H1 (cell line): Measurements from ENCODE around the gene ART4. TPM values are rescaled to one million over a fixed set of nuclear protein-coding genes. Genes with fewer than 3 reads are reported as not detected.

ENCODE experiments used
- CTCF ChIA-PET: fragments of 300-600 bp; sonication (Branson Sonifier 250); formaldehyde crosslinking; loops from one replicate; lab custom pipeline; 2021; ENCODE audit not compliant: partially characterized antibody; lab: Charles Lee
- POLR2A ChIA-PET: fragments of 300-600 bp; sonication (Branson Sonifier 250); formaldehyde crosslinking; loops from one replicate; lab custom pipeline; 2021; ENCODE audit warnings: inconsistent platforms; ENCODE audit not compliant: partially characterized antibody; lab: Charles Lee
- DNase-seq, 2 experiments: peaks; one replicate each; pipeline versions ENCODE4 v3.0.0 to v3.0.0-alpha.2; 2010 to 2022; ENCODE audit warnings: low spot score in 2 of 2, low read depth in 1 of 2, mixed read lengths in 1 of 2
- FAIRE-seq: peaks from 2 replicates; lab custom pipeline; 2011; peaks lifted over from hg19 to GRCh38; lab: Jason Lieb, UNC
- H2AFZ ChIP-seq: 2 replicates; pipeline ENCODE4 v1.8.1; 2012; ENCODE audit warnings: low read length, inconsistent platforms
- H2AK5ac ChIP-seq: 2 replicates; pipeline ENCODE4 v1.6.1; 2013; ENCODE audit warnings: low read depth, low read length
- H2BK120ac ChIP-seq: replicated peaks from 2 replicates; pipeline ENCODE3; 2013; ENCODE audit warnings: low read depth, low read length, inconsistent platforms
- H2BK12ac ChIP-seq: 2 replicates; pipeline ENCODE4 v1.6.1; 2013; ENCODE audit warnings: low read depth, low read length
- H2BK15ac ChIP-seq: 2 replicates; pipeline ENCODE4 v1.6.1; 2013; ENCODE audit warnings: low read length
- H2BK20ac ChIP-seq: 2 replicates; pipeline ENCODE4 v1.6.1; 2013; ENCODE audit warnings: low read length
- H2BK5ac ChIP-seq: 2 replicates; pipeline ENCODE4 v1.6.1; 2013; ENCODE audit warnings: low read depth, low read length
- H3K14ac ChIP-seq: 2 replicates; pipeline ENCODE4 v1.6.1; 2013; ENCODE audit warnings: inconsistent platforms; ENCODE audit not compliant: insufficient read length
- H3K18ac ChIP-seq: 2 replicates; pipeline ENCODE4 v1.6.1; 2013; ENCODE audit warnings: low read length; ENCODE audit errors: extremely low read depth
- H3K23ac ChIP-seq: 2 replicates; pipeline ENCODE4 v1.6.1; 2013; ENCODE audit warnings: inconsistent platforms; ENCODE audit not compliant: insufficient read length
- H3K23me2 ChIP-seq: 2 replicates; pipeline ENCODE4 v1.6.1; 2013; ENCODE audit warnings: low read depth, low read length
- H3K27ac ChIP-seq: 2 replicates; pipeline ENCODE4 v1.6.1; 2011; ENCODE audit warnings: low read depth, low read length, inconsistent platforms
- H3K27me3 ChIP-seq, 4 experiments: replicated peaks in 1 of 4; 1 replicate in 1 of 4; 2 replicates in 3 of 4; pipeline versions ENCODE4 v1.6.1 to v1.8.1; 2011 to 2013; ENCODE audit warnings: low read length in 3 of 4, mild to moderate bottlenecking in 3 of 4, inconsistent platforms in 2 of 4, mixed read lengths in 2 of 4, moderate library complexity in 1 of 4; ENCODE audit not compliant: control insufficient read depth in 3 of 4, insufficient read depth in 3 of 4; ENCODE audit errors: extremely low read depth in 1 of 4
- H3K36me3 ChIP-seq, 4 experiments: 2 replicates each; pipeline versions ENCODE4 v1.6.1 to v1.8.1; 2011 to 2013; ENCODE audit warnings: mild to moderate bottlenecking in 4 of 4, low read length in 3 of 4, moderate library complexity in 2 of 4, control low read depth in 1 of 4, inconsistent platforms in 1 of 4; ENCODE audit not compliant: insufficient read depth in 4 of 4, control insufficient read depth in 2 of 4
- H3K4ac ChIP-seq: replicated peaks from 2 replicates; pipeline ENCODE3; 2013; ENCODE audit warnings: low read length, low read depth, mixed read lengths, inconsistent platforms; ENCODE audit not compliant: insufficient read length
- H3K4me1 ChIP-seq, 4 experiments: replicated peaks in 1 of 4; 1 replicate in 1 of 4; 2 replicates in 3 of 4; pipeline versions ENCODE4 v1.6.1 to v1.8.1; 2011 to 2013; ENCODE audit warnings: low read length in 3 of 4, inconsistent platforms in 2 of 4, mixed read lengths in 1 of 4; ENCODE audit not compliant: insufficient read depth in 4 of 4, control insufficient read depth in 3 of 4
- H3K4me2 ChIP-seq, 2 experiments: 2 replicates each; pipeline versions ENCODE4 v1.6.1 to v1.8.1; 2011 to 2013; ENCODE audit warnings: low read depth in 2 of 2, low read length in 2 of 2, control low read depth in 1 of 2, inconsistent platforms in 1 of 2, mild to moderate bottlenecking in 1 of 2; ENCODE audit not compliant: insufficient read depth in 1 of 2
- H3K4me3 ChIP-seq, 4 experiments: fragments of 200-600, 300-600 bp in 1 of 4; sonication (generic), shearing (Covaris generic), sonication (Bioruptor Twin) in 1 of 4; 2 replicates each; pipeline versions ENCODE4 v1.5.1 to v1.8.1; 2011 to 2016; ENCODE audit warnings: low read length in 4 of 4, low read depth in 3 of 4, control low read depth in 2 of 4, inconsistent platforms in 2 of 4, mild to moderate bottlenecking in 2 of 4, mixed read lengths in 1 of 4, moderate library complexity in 1 of 4; ENCODE audit not compliant: insufficient read depth in 2 of 4; ENCODE audit errors: extremely low read depth in 1 of 4
- H3K56ac ChIP-seq: replicated peaks from 2 replicates; pipeline ENCODE3; 2013; ENCODE audit warnings: low read depth, mild to moderate bottlenecking, mixed read lengths, low read length, inconsistent platforms; ENCODE audit not compliant: insufficient read length
- H3K79me1 ChIP-seq: 2 replicates; pipeline ENCODE4 v1.6.1; 2013; ENCODE audit warnings: low read depth, low read length, control low read depth
- H3K79me2 ChIP-seq, 2 experiments: 2 replicates each; pipeline versions ENCODE4 v1.6.1 to v1.8.1; 2012 to 2013; ENCODE audit warnings: low read length in 2 of 2, mild to moderate bottlenecking in 2 of 2, inconsistent platforms in 1 of 2; ENCODE audit not compliant: insufficient read depth in 2 of 2, control insufficient read depth in 1 of 2
- H3K9ac ChIP-seq, 4 experiments: replicated peaks in 1 of 4; 1 replicate in 1 of 4; 2 replicates in 3 of 4; pipeline versions ENCODE4 v1.6.1 to v1.8.1; 2011 to 2013; ENCODE audit warnings: low read depth in 3 of 4, low read length in 3 of 4, control low read depth in 2 of 4, mild to moderate bottlenecking in 2 of 4, moderate library complexity in 2 of 4, inconsistent platforms in 1 of 4; ENCODE audit errors: extremely low read depth in 1 of 4
- H3K9me3 ChIP-seq, 2 experiments: 2 replicates each; pipeline versions ENCODE4 v1.6.1 to v1.8.1; 2012 to 2013; ENCODE audit warnings: mild to moderate bottlenecking in 2 of 2, moderate library complexity in 2 of 2, control low read depth in 1 of 2, inconsistent platforms in 1 of 2, low read depth in 1 of 2, low read length in 1 of 2, mixed read lengths in 1 of 2; ENCODE audit not compliant: insufficient read depth in 2 of 2
- H4K20me1 ChIP-seq, 2 experiments: replicated peaks in 1 of 2; 2 replicates each; pipeline versions ENCODE3 to v1.8.1; 2011 to 2013; ENCODE audit warnings: inconsistent platforms in 2 of 2, low read length in 2 of 2, mild to moderate bottlenecking in 1 of 2; ENCODE audit not compliant: insufficient read depth in 2 of 2, control insufficient read depth in 1 of 2
- H4K5ac ChIP-seq: 2 replicates; pipeline ENCODE4 v1.6.1; 2013; ENCODE audit warnings: low read length, low read depth, mixed read lengths, inconsistent platforms; ENCODE audit not compliant: insufficient read length
- H4K8ac ChIP-seq: 2 replicates; pipeline ENCODE4 v1.8.0; 2013; ENCODE audit warnings: mild to moderate bottlenecking, moderate library complexity, low read length, inconsistent platforms; ENCODE audit not compliant: insufficient read depth; ENCODE audit errors: extremely low read depth
- H4K91ac ChIP-seq: replicated peaks from 2 replicates; pipeline ENCODE3; 2013; ENCODE audit warnings: low read length, mixed read lengths, inconsistent platforms; ENCODE audit not compliant: insufficient read length
- CBX5 ChIP-seq: fragments of 300-800, 300-1000 bp; sonication (generic); IDR thresholded peaks from 2 replicates; pipeline ENCODE4 v1.7.1; 2016; ENCODE audit warnings: antibody characterized with exemption, low read length, low read depth
- HDAC2 ChIP-seq, 2 experiments: fragments of 300-600 bp in 1 of 2; sonication (generic) in 1 of 2; IDR thresholded peaks; 2 replicates each; pipeline ENCODE4 v1.6.1; 2011 to 2012; ENCODE audit warnings: low read depth in 2 of 2, low read length in 2 of 2, mild to moderate bottlenecking in 2 of 2, moderate library complexity in 2 of 2, borderline replicate concordance in 1 of 2, inconsistent platforms in 1 of 2
- NRF1 ChIP-seq: IDR thresholded peaks from 2 replicates; pipeline ENCODE4 v1.6.1; 2011; ENCODE audit warnings: mild to moderate bottlenecking, low read depth, low read length, improper control_type of control experiment
- PHF8 ChIP-seq: fragments of 200-600 bp; sonication (generic); conservative IDR thresholded peaks from 2 replicates; pipeline ENCODE4 v1.7.1; 2012; ENCODE audit warnings: low read depth, mild to moderate bottlenecking, inconsistent platforms, low read length, moderate library complexity
- POU5F1 ChIP-seq: IDR thresholded peaks from 2 replicates; pipeline ENCODE4 v1.6.1; 2011; ENCODE audit warnings: low read depth, mild to moderate bottlenecking, low read length, moderate library complexity
- RAD21 ChIP-seq, 2 experiments: IDR thresholded peaks in 1 of 2; conservative IDR thresholded peaks in 1 of 2; 2 replicates each; pipeline ENCODE4 v1.6.1; 2011; ENCODE audit warnings: low read depth in 2 of 2, low read length in 2 of 2, improper control_type of control experiment in 1 of 2, inconsistent platforms in 1 of 2, mild to moderate bottlenecking in 1 of 2, moderate library complexity in 1 of 2
- ZNF274 ChIP-seq: IDR thresholded peaks from 2 replicates; pipeline ENCODE4 v1.7.0; 2012; ENCODE audit warnings: low read length, borderline replicate concordance; ENCODE audit errors: extremely low read depth
- WGBS, 2 experiments: shearing (Covaris generic) in 1 of 2; methylation state at CpG; one replicate each; pipeline versions ENCODE4 v1.1.6 to v1.1.7; 2013 to 2015; ENCODE audit warnings: low lambda C conversion rate in 2 of 2, mixed read lengths in 2 of 2, inconsistent platforms in 1 of 2, low coverage in 1 of 2, missing lambda C conversion rate in 1 of 2; ENCODE audit not compliant: insufficient replicate concordance in 2 of 2, insufficient coverage in 1 of 2, insufficient read length in 1 of 2; ENCODE audit errors: extremely low coverage in 1 of 2, missing lambda C conversion rate in 1 of 2; 5-methylcytosine and 5-hydroxymethylcytosine counted together
- polyA plus RNA-seq, 7 experiments: library from polyadenylated mRNA; depleted of rRNA in 3 of 7; stranded (reverse) in 5 of 7; unstranded in 2 of 7; fragments of >200 nt in 5 of 7; fragments of 200-250 nt in 2 of 7; gene quantifications; 1 replicate in 5 of 7; 2 replicates in 1 of 7; 4 replicates in 1 of 7; pipeline versions ENCODE4 v1.2.1 to v1.2.3, GENCODE V29; 2011 to 2013; ENCODE audit warnings: missing spikeins in 2 of 7, mixed read lengths in 2 of 7
- total RNA-seq: library from RNA; stranded (reverse); fragmentation: NEBNext Ultra II Directional; extraction: Animal tissue kit (Norgen Biotek cat#: 25700); gene quantifications from 2 replicates; pipeline ENCODE4 v1.2.1, GENCODE V29; 2021

ART4 gene
- total and polyA plus RNA-seq, 2 of the 8 experiments (the other 6 are each of a cell fraction or from before 2014, with no cell fraction given): not detected

GRCh38 chr12:14780859-14781258 lies 62.5 kb downstream of the ART4 start:
- no peak overlapping the region for H3K14ac ChIP-seq
- no peaks in the 10 kb centered on the region for H4K20me1 ChIP-seq
- H3K79me1 ChIP-seq: no peaks in the 10 kb centered on the region
- no peak overlapping the region for H3K18ac ChIP-seq
- peaks cover 0 to 14% (median 0%) of the 10 kb centered on the region in 4 experiments; a peak in 3 of 8 replicates for H3K36me3 ChIP-seq
- WGBS, 2 experiments: 82% methylated on average over 3 of the region's 3 CpGs; no CpG with 5 or more reads in 1 of the 2 experiments
- H3K9ac ChIP-seq: no peak overlapping the region
- H3K4me2 ChIP-seq: no peak overlapping the region
- H3K23me2 ChIP-seq: no peaks in the 10 kb centered on the region
- H2BK12ac ChIP-seq: no peak overlapping the region
- ChIA-PET POLR2A (interaction anchor here (1.4 to 9.9 kb wide), 2 partner anchors 9 to 22 kb away, joined by 6 to 136 read pairs; partner anchors contain the start of genes C12orf60 and WBP11), CTCF (interaction anchor here (1.0 to 3.4 kb wide), 5 partner anchors 11 to 214 kb away, joined by 3 to 12 read pairs (median 5); no protein-coding TSS in a partner anchor)
- H3K79me2 ChIP-seq: peaks cover 0 to under 1% of the 10 kb centered on the region in 2 experiments; a peak in 2 of 4 replicates
- H3K9me3 ChIP-seq: no peaks in the 10 kb centered on the region
- H2BK120ac ChIP-seq: no peak overlapping the region
- no peak overlapping the region for H2BK20ac ChIP-seq
- no peak overlapping the region for H2BK15ac ChIP-seq
- DNase-seq (no peak), FAIRE-seq (no peak)
- no peak overlapping the region for H3K27ac ChIP-seq
- no peak overlapping the region for H2BK5ac ChIP-seq
- no peaks in the 10 kb centered on the region for H3K27me3 ChIP-seq
- H3K4me3 ChIP-seq: no peak overlapping the region
- peaks cover 0 to 3% (median 0%) of the 10 kb centered on the region in 4 experiments; a peak in 1 of 7 replicates for H3K4me1 ChIP-seq
- H2AK5ac ChIP-seq: no peak overlapping the region
- H2AFZ ChIP-seq: no peak overlapping the region
- no peak overlapping the region for H3K23ac ChIP-seq
- TF ChIP-seq RAD21 (IDR thresholded peaks at IDR 0.05 in 1 of 2, conservative IDR thresholded peaks at IDR 0.05 in 1 of 2; ENCODE audit: low read depth in 2 of 2, low read length in 2 of 2) (no peak), ZNF274 (no peak), HDAC2 (IDR thresholded peaks at IDR 0.05; ENCODE audit: borderline replicate concordance in 1 of 2, low read depth in 2 of 2, low read length in 2 of 2) (no peak), CBX5 (no peak), PHF8 (no peak), NRF1 (no peak), POU5F1 (no peak)
- H3K56ac ChIP-seq: no peak overlapping the region
- no peak overlapping the region for H3K4ac ChIP-seq
- peak overlapping the region; percentile 39 for H4K91ac ChIP-seq
- no peak overlapping the region for H4K8ac ChIP-seq
- H4K5ac ChIP-seq: no peak overlapping the region
